T1000 (cell line): ENCODE results near the gene GNAS-AS1.

Source experiments
- DNase-seq: peaks from one replicate; lab custom pipeline; 2025; ENCODE audit warnings: mixed read lengths; lab: John Stamatoyannopoulos, UW

The GNAS-AS1 gene

DNA sequence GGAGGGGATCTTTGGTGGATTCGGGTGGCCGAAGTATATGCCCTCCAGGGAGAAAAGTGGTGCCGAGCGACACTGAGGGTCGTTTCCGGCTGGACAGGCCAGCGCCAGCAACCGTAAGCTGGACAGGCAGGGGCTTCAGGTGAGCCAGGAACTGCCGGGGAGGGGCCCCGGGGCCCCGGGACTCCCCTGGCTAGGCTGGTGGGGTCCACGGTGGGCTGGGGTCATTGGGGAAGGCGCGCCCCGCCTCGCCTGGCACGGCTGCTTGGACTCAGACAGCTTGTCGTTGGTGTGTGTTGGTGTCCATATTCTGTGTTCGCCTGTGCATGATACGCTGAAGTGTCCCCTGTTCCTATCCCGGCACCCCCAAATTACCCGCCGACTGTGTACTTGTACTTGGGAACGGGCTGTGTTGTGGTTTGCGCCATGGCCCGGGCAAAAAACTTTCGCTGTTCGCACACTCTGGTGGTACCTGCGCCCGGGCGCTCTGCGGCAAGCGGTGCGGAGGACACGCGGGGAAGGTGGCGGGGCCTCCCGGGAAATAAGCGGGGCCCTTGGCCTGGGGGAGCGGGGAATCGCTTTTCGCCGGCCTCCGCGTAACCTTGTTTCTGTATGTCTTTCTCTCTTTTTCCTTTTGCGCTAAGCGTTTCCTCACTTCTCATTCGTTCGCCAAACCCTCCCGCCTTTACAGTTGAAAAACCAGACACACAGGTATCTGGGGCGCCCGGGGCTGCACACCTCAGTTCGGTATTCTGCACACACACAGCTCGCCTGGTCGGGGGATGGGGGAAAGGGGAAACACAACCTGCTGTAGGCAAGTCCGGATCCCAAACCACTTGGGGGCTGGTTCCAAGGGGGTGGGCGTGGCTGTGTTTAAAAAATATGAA lies 5.0 kb upstream of the GNAS-AS1 start:
- no peak for DNase-seq

GRCh38 chr20:58854638-58855471 lies 4.2 kb upstream of the GNAS-AS1 start:
- no peak for DNase-seq

- DNase-seq = no peak
Observed at GRCh38 chr20:58853976-58854637, 3.4 kb upstream of the GNAS-AS1 start.

DNA sequence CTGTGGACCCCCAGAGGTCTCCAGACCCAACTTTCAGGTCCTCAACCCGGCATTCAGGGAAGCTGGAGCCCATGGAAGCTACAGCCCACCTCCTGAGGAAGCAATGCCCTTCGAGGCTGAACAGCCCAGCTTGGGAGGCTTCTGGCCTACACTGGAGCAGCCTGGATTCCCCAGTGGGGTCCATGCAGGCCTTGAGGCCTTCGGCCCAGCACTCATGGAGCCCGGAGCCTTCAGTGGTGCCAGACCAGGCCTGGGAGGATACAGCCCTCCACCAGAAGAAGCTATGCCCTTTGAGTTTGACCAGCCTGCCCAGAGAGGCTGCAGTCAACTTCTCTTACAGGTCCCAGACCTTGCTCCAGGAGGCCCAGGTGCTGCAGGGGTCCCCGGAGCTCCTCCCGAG lies 2.8 kb upstream of the GNAS-AS1 start:
- no peak for DNase-seq

DNA sequence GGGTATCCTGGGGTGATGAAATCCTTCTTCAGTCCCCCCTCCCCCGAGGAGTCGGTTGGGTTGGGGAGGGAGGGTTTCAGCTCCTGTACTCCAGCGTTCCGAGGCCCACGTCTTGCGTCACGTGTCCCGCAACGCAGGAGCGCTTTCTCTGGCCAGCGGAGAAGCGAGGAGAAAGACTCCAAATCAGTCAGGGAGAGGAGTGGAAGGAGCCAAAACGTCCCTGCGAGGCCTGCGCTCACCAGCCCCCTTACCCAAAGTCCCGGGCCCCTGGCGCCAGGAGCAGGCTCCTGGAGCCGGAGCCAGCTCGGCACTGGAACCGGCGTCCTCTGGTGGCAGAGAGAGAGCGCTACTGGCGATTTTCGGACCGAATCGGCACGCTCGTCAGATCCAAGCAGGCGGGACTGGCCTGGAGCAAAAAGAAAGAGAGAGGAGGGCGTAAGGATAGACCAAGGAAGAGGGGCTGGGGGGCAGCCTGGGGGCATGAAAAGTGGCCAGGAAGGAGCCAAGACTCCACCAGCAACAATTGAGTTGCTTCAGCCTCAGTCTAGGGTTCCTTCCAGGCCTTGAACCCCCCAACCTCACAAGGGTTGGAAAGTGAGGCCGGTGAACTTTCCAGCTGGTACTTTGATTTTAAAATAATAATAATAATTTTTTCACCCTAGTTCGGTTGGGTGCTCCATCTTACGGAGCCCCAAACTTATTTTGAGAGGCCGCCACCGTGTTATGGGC lies 2.0 kb upstream of the GNAS-AS1 start, which contains the start of gene GNAS:
Gene GNAS, plus strand, starts transcription at position 174 of the 729 bp plus-strand sequence.
- DNase-seq = no peak

- DNase-seq = no peak
Observed at GRCh38 chr20:58851969-58852458, 1.3 kb upstream of the GNAS-AS1 start.

DNA sequence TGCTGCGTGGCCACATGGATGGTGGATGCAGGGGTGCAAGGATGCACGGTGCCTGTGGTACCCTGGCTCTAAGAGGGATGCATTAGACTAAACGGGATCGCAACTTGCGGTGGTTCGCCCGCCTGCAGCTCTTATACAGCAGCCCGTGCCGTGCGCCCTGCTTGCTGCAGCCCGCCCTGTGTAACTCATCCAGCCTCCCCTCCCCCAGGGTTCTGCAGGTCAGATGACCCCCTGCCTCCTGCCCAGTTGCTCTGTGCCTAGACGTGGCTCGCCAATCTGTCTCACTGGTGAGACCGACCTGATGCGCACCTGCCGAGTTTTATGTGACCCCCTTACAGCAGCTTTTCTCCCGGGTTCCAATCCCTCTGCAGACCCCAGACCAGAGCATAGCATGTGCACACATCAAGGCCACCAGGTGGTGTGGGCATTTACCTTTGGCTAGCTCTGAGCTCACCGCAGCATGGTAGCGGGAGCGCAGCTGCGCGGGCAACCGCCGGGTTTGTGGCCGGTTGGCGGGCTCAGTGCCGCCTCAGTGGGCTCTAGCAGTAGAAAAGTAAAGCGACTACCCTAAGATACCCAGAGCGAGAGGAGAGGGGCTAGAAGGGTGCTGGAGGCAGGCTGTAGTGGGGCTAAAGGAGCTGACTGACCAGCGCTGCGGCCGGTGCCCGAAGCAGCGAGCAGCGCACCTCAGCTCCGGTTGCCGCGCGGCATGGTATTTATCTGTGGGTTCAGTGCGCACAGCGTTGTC lies 693 bp upstream of the GNAS-AS1 start:
- no peak for DNase-seq

DNA sequence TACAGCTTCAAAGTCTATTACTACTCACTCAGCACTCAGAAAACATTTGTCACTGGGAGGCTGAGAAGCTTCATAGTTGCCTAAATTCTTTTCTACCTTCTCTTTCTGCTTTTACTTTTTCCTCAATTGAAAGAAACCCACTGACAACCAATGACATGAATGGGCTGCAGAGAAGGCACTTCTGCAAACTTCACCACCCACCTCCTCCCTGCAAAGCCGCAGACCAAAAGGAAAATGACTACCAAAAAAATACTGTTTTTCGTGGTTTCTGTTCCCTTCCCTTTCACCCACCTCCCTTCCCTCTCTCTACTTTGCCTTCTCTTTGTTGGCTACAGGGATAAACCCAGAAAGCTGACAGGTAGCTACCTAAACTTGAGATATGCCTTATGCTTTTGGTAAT lies 3.2 kb downstream of the GNAS-AS1 start:
- DNase-seq = no peak

GRCh38 chr20:58845706-58846105 lies 5.0 kb downstream of the GNAS-AS1 start:
- no peak for DNase-seq

DNA sequence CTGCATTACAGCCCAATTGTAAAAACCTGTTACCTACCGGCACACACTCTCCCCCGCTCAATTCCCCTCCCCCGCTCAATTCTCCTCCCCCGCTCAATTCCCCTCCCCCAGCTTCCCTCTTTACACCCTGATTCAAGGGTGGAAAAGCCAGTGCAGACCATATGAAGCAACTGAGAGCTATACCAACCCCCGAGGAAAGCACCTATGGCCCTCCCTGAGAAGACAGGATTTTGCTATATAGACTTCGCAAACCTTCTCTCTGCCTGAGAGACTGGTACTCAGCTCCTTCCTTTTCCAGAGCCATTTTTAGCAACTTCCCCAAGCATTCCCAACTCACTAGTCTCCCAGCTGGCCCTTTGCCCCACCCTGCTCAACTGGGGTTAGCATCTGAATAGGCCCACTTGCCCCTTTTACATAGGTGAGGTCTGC lies 7.6 kb downstream of the GNAS-AS1 start:
- DNase-seq = no peak

DNA sequence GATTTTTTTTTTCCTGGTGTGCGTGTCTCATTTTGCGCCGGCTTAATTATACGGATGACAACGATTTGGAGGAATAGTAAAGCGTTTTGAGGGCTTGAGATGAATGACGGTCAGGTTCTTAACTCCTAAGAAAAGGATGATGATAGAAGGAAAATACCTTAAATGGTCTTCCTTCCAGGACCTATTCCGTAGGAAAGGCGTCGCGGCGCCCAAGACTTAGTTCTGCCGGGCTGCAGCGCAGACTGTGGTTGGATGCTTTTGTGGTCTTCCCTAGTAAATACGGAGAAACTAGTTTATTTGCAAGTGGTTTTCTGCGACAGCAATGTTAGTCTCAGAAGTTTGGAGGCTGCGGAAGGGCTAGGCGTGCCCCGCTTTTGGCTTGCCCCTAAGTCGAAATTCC lies 8.4 kb downstream of the GNAS-AS1 start:
- no peak for DNase-seq

DNA sequence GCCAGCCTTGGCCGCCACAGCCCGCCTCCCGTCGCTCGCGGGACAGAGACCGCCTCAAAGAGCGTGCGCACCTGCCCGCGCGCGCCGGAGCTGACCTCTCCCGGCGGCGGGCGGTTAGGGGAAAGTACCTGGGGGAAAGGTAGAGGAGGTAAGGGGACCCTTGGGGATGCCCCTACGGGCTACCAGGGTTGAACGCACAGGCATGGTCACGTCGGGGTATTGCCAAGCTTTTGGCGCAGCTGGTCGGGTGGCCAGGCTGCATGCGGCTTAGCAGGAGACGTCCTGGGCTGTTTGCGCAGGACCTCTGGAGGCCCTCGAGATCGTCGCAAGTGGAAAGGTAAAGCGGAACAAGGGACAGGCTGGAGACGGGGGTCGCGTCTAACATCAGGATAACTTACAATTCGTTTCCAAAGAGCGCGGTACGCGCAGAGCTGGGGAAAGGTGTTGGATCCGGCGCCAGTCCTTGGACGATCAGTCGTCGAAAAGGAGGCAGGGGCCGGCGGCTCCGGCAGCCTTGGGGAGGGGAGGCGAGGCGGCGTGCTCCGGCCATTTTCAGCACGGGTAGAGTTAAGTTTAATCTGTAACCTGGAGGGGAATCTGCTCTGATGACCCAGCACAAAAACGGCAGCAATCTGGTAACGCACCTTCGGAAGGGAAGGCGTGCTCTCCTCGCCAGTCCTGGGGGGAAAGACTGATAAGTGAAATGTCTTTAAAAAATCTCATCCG lies 9.0 kb downstream of the GNAS-AS1 start:
- no peak for DNase-seq

DNA sequence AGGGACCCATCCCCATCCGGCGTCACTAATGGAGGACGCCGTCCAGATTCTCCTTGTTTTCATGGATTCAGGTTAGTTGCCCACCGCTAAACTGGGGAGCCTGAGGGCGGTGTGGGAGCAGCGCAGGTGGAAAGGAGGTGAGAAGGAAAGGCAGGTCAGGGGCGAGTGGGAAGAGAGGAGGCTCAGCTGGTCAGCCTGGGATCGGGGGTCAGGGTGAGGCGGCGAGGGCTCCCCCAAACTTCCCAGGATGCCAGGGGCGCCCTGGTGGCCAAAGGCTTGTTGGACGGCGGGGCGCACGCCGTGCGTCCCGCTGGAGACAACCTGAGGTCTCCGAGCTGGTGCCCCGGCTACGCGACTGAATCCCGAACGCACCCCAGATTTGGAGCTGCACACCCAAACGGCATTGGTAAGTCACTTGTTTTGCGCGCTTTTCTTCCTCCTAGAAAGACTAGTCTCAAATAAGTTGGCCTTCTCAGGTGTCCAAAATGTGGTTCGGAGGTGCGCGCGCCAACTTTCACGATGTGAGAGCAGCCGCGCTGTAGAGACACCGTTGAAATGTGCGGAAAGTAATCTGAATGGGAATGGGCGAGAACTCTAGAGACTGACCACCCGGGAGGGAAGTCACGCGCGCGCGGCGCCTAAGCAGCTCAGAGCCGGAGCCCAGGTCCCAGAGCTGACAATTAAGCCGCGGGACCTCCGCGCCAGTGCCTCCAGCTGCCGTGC lies 9.7 kb downstream of the GNAS-AS1 start:
- no peak for DNase-seq

DNA sequence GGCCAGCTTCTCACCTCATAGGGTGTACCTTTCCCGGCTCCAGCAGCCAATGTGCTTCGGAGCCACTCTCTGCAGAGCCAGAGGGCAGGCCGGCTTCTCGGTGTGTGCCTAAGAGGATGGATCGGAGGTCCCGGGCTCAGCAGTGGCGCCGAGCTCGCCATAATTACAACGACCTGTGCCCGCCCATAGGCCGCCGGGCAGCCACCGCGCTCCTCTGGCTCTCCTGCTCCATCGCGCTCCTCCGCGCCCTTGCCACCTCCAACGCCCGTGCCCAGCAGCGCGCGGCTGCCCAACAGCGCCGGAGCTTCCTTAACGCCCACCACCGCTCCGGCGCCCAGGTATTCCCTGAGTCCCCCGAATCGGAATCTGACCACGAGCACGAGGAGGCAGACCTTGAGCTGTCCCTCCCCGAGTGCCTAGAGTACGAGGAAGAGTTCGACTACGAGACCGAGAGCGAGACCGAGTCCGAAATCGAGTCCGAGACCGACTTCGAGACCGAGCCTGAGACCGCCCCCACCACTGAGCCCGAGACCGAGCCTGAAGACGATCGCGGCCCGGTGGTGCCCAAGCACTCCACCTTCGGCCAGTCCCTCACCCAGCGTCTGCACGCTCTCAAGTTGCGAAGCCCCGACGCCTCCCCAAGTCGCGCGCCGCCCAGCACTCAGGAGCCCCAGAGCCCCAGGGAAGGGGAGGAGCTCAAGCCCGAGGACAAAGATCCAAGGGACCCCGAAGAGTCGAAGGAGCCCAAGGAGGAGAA lies 10.5 kb downstream of the GNAS-AS1 start:
- DNase-seq = no peak

DNA sequence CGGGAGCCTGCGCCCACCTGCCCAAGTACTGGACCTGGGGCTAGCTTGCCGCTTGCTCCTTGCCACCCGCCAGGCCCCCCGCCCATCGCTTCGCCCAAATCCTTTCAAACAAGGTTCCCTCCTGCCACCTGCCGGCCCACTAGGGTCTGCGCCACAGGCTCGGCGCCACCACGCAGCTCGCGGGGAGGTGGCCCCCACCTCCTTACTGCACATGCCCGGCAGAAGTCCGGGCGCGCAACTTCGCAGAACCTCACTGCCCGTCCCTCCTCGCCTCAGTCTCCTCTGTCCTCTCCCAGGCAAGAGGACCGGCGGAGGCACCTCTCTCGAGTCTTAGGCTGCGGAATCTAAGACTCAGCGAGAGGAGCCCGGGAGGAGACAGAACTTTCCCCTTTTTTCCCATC lies 11.2 kb downstream of the GNAS-AS1 start:
- no peak for DNase-seq

GRCh38 chr20:58838174-58838573 lies 12.5 kb downstream of the GNAS-AS1 start:
- no peak for DNase-seq

DNA sequence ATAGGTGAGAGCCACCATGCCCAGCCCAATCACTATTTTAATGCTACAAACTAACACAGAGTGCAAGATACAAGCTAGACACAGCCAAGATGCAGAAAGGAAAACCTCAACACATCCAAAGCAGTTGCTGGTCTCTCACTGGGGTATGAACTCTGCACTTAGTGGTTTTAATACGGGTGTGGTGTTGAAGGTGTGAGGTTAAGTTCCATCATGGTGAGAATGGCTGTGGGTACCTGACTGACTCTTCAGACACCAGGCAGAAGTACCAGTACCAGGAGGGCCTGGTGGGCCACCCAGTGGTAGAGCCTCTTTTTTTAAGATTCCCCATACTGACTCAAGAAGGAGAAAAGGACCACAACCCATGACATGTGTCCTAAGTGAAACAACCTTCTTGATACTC lies 13.0 kb downstream of the GNAS-AS1 start:
- DNase-seq = no peak

DNA sequence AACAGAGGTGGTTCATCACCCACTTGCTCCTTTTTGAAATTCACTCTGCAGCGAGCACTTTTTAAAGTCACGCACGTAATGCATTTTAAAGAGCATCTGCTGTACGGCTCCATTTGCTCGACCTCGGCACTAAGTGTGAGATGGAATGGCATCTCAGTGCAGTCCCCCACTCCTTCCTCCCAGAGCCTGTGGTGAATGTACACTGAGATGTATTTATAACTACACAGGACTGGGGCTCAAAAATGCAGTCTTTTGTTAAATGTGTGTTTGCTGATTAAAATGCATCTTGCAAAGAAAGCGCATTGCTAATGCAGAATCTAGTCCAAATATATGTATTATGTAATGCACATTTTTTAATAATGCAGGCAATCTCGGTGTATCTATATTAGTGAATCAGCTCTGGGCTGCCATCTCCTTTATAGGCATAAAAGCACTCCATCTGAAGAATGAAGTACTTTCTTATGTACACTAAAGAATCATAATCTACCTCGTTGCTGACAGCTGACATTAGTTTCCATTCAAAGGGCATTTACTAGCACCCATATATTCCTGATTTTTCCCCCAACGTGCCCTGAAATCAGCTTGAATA lies 14.0 kb downstream of the GNAS-AS1 start:
- no peak for DNase-seq
